HFFc6 (cell line): ENCODE data around the gene CHCHD2. TPM values are rescaled to one million over a fixed set of nuclear protein-coding genes. Genes with fewer than 3 reads are reported as not detected.
"Not testable (repeated sequence)": the region's sequence is repeated elsewhere in the genome, so short reads cannot be mapped to it uniquely, and the experiment has no call there.

Source experiments
- DNase-seq: peaks from one replicate; pipeline ENCODE4 v3.0.0-alpha.2; 2018
- H3K27ac Mint-ChIP-seq: 2 replicates; pipeline ENCODE4 v1.8.0; 2020; ENCODE audit warnings: mild to moderate bottlenecking, mixed read lengths
- H3K27me3 Mint-ChIP-seq: 2 replicates; pipeline ENCODE4 v1.8.0; 2021; ENCODE audit warnings: mild to moderate bottlenecking, moderate library complexity, mixed read lengths; ENCODE audit not compliant: insufficient read depth
- H3K36me3 Mint-ChIP-seq: 2 replicates; pipeline ENCODE4 v1.8.0; 2021; ENCODE audit warnings: low read depth, mixed read lengths
- H3K4me1 Mint-ChIP-seq: 2 replicates; pipeline ENCODE4 v1.8.0; 2020; ENCODE audit warnings: low read depth, mixed read lengths
- H3K4me3 Mint-ChIP-seq: 2 replicates; pipeline ENCODE4 v1.8.0; 2020; ENCODE audit warnings: mild to moderate bottlenecking, moderate library complexity, mixed read lengths
- H3K9me3 Mint-ChIP-seq: 2 replicates; pipeline ENCODE4 v1.8.0; 2020; ENCODE audit warnings: mild to moderate bottlenecking, mixed read lengths
- total RNA-seq, 6 experiments: library from RNA; stranded (reverse); fragmentation: NEBNext Ultra II Directional; extraction: Animal tissue kit (Norgen Biotek cat#: 25700); gene quantifications; 2 replicates in 1 of 6; 3 replicates in 5 of 6; pipeline ENCODE4 v1.2.3, GENCODE V29; 2021
- TF ChIP-seq, protein P1 (sequence below): fragments of 200-600 bp; sonication (generic); IDR thresholded peaks from 2 replicates; pipeline ENCODE4 v1.5.0; 2021; ENCODE audit warnings: antibody characterized with exemption, mild to moderate bottlenecking

Gene CHCHD2
- total RNA-seq, 6 experiments from 2014 or later = 386 to 430 (median 398) TPM

DNA sequence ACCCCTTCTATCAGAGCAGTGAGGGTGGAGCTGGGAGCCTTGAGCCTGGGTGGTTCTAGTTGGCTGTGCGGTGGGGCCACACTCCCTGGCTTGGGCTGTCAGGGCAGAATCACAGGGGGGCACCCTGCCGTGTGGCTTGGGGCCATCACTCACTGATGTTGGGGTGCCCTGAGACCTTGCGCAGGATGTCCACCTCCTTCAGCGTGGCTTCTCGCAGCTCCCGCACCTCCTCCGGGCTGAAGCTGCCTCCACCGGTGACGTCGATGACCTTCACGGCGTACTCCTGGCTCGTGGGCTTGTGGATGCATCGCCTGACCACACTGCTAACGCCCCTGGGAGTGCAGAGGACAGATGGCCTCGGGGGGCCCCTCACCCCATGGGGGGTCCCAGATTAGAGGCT, 18.8 kb downstream of the CHCHD2 start:
- TF ChIP-seq, protein P1, sequence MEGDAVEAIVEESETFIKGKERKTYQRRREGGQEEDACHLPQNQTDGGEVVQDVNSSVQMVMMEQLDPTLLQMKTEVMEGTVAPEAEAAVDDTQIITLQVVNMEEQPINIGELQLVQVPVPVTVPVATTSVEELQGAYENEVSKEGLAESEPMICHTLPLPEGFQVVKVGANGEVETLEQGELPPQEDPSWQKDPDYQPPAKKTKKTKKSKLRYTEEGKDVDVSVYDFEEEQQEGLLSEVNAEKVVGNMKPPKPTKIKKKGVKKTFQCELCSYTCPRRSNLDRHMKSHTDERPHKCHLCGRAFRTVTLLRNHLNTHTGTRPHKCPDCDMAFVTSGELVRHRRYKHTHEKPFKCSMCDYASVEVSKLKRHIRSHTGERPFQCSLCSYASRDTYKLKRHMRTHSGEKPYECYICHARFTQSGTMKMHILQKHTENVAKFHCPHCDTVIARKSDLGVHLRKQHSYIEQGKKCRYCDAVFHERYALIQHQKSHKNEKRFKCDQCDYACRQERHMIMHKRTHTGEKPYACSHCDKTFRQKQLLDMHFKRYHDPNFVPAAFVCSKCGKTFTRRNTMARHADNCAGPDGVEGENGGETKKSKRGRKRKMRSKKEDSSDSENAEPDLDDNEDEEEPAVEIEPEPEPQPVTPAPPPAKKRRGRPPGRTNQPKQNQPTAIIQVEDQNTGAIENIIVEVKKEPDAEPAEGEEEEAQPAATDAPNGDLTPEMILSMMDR = no peak
- no peak for DNase-seq
- H3K27me3 Mint-ChIP-seq = no peaks in the 10 kb centered on the region; the same call in 1 of the 2 replicates
- no peaks in the 10 kb centered on the region for H3K36me3 Mint-ChIP-seq
- H3K9me3 Mint-ChIP-seq = no peaks in the 10 kb centered on the region
- no peak overlapping the region for H3K27ac Mint-ChIP-seq
- H3K4me3 Mint-ChIP-seq = no peak overlapping the region
- H3K4me1 Mint-ChIP-seq = peaks cover 1% of the 10 kb centered on the region

DNA sequence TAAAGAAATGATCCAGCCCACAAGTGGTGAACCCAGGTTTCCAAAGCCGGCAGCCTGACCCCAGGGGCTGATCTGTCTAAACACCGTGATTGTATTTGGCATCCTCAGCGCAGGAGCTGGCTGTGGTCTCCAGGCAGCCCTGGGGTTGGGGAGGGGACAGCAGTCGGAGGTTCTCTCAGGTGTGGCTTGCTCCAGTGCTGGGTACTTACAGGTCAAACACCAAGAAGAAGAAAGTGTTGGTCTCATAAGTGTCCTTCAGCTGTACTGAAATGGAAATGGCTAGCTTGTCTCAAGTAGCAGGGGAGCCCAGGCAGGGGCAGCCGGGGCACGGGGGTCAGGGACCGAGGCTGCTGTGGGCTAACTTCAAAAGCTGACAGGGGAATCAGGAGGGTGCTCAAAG, 19.5 kb downstream of the CHCHD2 start:
- H3K9me3 Mint-ChIP-seq = no peaks in the 10 kb centered on the region
- TF ChIP-seq, protein P1 = no peak
- no peak overlapping the region for H3K4me3 Mint-ChIP-seq
- H3K4me1 Mint-ChIP-seq = no peaks in the 10 kb centered on the region; the same call in 1 of the 2 replicates
- no peaks in the 10 kb centered on the region; the same call in 1 of the 2 replicates for H3K27me3 Mint-ChIP-seq
- H3K27ac Mint-ChIP-seq = no peak overlapping the region; the same call in 1 of the 2 replicates
- no peak for DNase-seq
- H3K36me3 Mint-ChIP-seq = no peaks in the 10 kb centered on the region; the same call in 1 of the 2 replicates

DNA sequence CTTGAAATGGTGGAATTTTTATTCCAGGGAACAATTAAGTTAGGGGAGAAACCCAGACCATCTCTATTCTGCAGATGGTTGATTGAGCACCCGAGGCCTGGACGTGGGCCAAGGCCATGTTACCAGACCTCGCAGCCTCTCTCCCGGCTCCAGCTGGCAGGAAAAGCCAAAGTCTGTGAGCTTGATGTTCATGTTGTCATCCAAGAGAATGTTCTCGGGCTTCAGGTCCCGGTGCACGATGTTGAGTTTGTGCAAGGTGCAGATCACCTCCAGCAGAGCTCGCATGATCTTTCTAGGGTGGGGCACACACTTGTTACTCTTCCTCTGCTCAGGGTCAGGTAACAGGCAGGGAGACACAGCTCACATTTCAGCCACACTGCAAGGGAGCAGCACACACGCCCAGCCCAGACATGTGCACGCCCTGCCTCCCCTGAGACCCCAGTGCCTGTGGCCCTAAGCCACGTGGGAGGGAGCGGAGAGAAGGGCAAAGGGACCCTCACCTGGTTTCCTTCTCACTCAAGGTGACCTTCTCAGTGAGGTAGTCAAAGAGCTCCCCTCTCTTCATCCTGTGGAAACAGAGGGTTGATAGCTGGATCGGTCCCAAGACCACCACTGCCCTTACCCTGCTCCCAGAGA, 23.0 kb downstream of the CHCHD2 start:
- no peak for DNase-seq
- TF ChIP-seq, protein P1 = no peak
- no peak overlapping the region for H3K4me3 Mint-ChIP-seq
- peaks cover 3% of the 10 kb centered on the region for H3K27me3 Mint-ChIP-seq
- no peak overlapping the region for H3K27ac Mint-ChIP-seq
- H3K36me3 Mint-ChIP-seq = peaks cover 5% of the 10 kb centered on the region
- peaks cover 12% of the 10 kb centered on the region for H3K4me1 Mint-ChIP-seq
- no peaks in the 10 kb centered on the region for H3K9me3 Mint-ChIP-seq

DNA sequence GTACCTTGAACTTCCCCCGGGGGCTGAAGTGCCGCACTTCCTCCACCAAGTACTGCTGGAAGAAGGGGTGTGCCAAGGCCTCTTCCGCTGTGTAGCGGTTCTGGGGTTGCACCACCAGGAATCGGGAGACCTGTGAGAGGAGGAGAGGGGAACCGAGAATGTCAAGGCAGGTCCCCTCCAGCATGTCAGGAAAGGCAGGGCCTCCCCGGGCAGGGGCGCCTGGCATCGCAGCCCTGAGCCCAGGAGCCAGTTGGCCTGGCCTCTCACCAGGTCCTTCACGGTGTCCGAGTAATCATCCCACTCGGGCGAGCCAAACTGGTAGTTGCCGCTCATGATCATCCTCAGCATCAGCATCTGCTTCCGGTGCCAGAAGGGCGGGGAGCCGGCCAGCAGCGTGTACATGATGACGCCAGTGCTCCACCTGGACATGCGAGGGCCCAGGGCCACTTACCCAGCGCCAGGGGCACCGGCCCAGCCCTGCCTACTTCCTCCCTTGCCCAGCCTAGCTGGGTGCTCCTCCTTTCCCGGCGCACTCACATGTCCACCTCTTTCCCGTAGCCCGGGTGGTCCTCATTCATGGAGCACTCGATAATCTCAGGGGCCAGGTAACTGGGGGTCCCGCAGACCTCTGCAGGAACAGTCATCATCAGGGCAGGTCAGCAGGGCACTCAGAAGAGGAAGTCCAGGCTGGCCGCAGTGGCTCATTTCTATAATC, 24.5 kb downstream of the CHCHD2 start:
- Mint-ChIP-seq H3K9me3 (no peaks in the 10 kb centered on the region), H3K36me3 (peaks cover 6% of the 10 kb centered on the region), H3K4me1 (peaks cover 14% of the 10 kb centered on the region), H3K4me3 (no peak overlapping the region), H3K27ac (no peak overlapping the region), H3K27me3 (peaks cover 3% of the 10 kb centered on the region)
- TF ChIP-seq, protein P1 = no peak
- DNase-seq = no peak

DNA sequence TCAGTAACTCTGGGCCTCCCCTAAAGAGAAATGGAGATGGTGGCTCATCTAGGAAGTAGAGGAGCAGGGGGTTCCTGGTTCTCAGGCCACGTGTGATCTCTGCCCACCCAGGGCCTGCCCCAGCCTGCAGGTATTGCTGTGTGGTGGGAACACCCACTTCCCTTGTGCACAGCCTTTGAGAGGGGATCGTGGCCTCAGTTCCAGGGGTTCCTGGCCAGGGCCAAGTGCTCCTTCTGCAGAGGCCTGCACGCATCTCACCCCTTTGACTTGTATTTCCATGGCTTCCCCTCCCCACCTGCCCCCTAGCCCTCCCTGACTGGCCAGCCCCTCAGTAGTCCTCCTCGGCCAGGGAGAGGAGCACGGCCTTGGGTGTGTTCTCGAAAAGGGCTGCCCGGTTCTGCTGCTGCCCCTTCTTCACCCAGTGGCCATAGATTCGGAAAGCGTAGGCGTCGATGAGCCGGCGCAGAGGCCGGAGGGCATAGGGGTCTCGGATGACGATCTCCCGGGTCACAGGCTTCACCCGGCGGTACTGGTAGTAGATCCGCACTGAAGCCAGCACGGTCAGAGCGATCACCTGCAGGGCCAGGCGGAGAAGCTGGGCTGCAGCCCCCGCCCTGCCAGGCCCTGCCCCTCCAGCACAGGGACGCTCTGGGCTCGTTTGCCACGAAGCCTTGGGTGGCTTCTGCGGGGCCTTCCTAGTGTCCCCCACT, 25.4 kb downstream of the CHCHD2 start:
- H3K27ac Mint-ChIP-seq, H3K9me3 Mint-ChIP-seq: not testable (repeated sequence)
- peaks cover 11% of the 10 kb centered on the region for H3K36me3 Mint-ChIP-seq

More for the DNA sequence above, 25.4 kb downstream of the CHCHD2 start:
- not testable (repeated sequence) for H3K4me3 Mint-ChIP-seq, H3K27me3 Mint-ChIP-seq, DNase-seq
- H3K4me1 Mint-ChIP-seq = peaks cover 20% of the 10 kb centered on the region
